Measurements from ENCODE around the gene ANGPTL2.

Gene ANGPTL2

DNA sequence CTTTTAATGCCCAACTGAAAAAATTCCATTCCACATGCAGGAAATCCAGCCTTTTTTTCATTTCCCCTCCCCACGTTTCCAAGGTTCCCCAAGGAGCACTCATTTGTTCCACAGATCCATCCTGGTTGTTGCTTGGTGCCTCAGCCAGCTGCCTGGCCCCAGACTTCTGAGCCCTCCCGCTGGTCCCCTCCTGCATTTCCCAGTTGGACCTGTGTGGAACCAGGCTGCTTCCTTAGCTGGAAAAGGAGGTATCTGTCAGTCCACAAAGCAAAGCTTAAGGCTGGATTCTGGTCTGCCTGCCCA lies 44.8 kb downstream of the ANGPTL2 start:
- TF ChIP-seq, protein P1, sequence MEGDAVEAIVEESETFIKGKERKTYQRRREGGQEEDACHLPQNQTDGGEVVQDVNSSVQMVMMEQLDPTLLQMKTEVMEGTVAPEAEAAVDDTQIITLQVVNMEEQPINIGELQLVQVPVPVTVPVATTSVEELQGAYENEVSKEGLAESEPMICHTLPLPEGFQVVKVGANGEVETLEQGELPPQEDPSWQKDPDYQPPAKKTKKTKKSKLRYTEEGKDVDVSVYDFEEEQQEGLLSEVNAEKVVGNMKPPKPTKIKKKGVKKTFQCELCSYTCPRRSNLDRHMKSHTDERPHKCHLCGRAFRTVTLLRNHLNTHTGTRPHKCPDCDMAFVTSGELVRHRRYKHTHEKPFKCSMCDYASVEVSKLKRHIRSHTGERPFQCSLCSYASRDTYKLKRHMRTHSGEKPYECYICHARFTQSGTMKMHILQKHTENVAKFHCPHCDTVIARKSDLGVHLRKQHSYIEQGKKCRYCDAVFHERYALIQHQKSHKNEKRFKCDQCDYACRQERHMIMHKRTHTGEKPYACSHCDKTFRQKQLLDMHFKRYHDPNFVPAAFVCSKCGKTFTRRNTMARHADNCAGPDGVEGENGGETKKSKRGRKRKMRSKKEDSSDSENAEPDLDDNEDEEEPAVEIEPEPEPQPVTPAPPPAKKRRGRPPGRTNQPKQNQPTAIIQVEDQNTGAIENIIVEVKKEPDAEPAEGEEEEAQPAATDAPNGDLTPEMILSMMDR (IDR thresholded peaks at IDR 0.05): no peak

DNA sequence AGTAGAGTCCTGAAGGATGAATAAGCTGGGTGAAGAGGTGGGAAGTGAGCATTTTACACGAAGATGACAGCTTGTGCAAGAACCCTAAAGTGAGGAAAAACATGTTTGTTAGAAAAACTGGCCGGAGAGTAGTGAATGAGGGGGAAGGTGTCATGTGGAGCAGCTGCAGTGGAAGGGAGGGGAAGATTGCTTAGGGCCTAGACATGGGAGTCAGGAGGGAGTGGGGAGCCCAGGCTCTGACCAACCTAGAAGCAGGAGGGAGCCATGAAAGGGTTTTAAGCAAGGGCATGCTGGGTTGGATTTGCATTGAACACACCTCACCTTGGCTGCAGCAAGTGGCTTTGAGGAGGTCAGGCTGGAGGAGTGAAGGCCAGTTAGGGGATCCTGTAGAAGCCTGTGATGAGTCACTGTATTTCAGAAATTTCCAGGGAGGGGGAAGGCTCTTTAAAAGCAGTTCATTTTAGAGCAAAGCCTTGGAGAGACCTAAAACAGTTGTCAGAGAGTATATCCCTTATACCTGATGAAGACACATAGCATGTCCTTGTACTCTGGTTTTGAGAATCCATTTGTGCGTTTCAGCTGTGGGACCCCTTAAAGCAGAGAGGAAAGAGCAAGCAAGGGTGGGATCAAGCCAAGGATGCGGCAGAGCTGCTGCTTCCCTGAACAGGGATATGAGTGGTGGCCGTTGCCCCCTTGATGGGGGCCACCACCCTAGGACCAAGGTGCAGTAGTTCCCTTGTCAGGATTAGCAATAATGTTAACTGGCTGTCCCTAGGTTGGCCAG lies 45.4 kb downstream of the ANGPTL2 start:
- TF ChIP-seq, protein P1 (IDR thresholded peaks at IDR 0.05): no peak

DNA sequence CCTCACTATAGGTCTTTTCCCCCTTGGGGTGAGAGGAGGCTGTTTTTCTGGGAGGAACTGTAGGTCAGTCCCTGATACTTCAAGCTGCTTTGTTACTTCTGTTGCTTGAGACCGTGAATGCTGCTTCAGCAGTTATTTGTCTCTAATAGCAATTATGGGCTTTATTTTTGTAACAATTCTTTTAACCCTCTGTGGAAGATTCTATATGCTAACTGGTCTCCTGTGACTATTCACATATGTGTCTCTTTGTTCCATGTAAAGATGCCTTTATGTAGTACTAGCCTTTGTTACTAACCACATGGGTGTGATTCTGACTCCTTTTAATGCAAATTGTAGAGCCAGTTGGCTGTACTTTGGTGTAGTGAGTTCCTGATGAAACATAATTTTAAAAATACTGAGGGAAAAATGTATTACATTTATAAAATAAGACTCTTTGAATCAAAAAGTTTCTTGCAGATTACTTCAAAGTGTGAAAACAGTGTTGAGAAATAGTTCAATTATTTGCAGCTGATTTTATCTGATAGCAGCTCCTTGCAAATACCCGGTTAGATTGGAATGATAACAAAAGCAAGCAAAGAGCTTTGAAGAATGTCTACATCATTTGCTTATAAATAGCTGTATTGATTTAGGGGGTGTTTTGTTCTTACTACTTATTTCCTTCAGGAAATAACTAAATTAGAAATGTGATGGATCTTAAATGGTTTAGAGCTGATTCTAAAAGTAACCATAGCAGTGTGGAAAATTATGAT lies 46.6 kb downstream of the ANGPTL2 start:
- TF ChIP-seq, protein P1 (IDR thresholded peaks at IDR 0.05): no peak

DNA sequence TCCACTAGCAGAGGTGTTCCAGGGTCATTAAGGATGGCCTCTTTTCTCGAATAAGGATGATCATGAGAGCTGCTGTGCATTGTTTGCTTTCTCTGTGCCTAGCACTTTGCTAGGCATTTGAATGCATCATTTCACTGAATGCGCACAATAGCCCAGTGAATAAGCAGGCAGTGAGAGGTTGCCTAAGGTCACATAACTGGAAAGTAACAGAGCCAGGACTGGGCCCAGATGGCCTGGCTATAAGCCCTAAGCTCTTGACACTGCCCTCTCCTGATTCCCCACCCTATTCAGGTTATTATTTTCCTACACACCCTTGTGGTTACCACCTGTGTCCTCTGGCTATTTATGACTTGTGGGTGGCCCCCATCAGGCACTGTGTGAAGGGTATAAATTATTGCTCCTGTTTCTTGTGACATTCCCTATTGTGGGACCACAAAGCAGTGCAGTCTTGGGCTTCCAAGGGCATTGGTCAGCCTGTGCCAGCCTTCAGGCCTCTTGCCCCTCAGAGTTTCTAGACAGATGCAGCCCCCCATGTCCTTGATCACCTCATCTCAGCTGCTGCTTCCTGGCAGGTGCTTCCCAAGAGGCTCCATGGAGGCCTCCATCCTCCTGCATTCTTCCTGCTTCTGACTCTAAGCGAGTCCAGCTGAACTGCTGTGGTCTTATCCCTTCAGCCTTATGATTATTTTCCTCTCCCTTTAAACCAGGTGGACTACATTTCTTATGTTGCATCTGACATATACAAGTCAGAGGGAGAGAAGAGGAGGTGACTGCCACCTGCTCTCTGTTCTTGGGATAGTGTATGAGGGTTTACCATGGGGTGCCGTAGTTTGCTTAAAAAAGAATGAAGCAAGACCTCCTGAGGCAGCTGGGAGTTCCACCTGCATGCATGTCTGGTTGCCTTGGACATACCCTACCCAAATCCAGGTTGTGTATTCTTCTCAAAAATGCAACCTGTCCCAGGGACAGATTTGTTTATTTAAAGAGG lies 47.6 kb downstream of the ANGPTL2 start:
- TF ChIP-seq, protein P1 (IDR thresholded peaks at IDR 0.05): no peak

DNA sequence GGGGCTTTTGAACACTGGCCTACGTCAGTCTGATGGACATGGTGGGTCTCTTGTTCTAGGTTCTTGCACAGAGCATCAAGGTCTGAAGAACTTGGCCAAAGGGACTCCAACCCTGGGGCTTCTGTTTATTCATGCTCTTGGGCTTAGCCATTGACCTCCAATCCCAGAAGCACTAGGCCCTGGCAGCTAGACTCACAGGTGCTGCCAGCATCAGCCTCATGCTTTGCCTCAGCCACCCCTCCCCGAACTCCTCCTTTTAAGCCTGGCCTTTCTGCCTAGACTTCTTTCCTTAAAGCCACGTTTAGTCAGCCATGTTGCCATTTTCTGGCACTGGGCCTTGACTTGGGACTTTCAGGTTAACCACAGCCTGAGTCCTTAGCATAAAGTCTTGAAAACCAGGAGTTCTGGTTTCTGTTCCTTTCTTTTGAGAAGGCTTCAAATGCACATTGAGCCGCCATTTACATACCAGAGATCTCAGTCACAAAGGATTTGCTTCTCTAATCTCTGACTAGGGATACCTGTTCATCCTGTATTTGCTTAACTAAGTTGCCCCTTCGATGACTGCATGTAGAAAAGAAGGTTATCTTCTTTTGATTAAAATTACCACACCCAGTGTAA lies 54.7 kb downstream of the ANGPTL2 start:
- TF ChIP-seq, protein P1 (IDR thresholded peaks at IDR 0.05): no peak

DNA sequence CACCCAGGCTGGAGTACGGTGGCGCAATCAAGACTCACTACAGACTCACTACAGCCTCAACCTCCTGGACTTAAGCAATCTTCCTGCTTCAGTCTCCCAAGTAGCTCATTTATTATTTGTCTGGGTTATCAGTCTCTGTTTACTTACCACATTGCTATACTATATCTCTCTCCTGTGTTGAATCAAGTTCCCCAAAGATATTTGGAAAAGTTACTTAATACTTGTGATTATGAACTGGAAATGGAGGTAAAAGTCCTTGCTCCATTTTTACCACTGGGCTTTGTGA lies 55.6 kb downstream of the ANGPTL2 start:
- TF ChIP-seq, protein P1 (IDR thresholded peaks at IDR 0.05): no peak
